Inflammatory macrophage treated with lipopolysaccharide for 4 hours (primary cell): ENCODE measurements around the gene EIF4A3.
"Not testable (repeated sequence)": the region's sequence is repeated elsewhere in the genome, so short reads cannot be mapped to it uniquely, and the experiment has no call there.

Source experiments
- DNase-seq: peaks from one replicate; pipeline ENCODE4 v3.0.0-alpha.2; 2020

EIF4A3 gene

DNA sequence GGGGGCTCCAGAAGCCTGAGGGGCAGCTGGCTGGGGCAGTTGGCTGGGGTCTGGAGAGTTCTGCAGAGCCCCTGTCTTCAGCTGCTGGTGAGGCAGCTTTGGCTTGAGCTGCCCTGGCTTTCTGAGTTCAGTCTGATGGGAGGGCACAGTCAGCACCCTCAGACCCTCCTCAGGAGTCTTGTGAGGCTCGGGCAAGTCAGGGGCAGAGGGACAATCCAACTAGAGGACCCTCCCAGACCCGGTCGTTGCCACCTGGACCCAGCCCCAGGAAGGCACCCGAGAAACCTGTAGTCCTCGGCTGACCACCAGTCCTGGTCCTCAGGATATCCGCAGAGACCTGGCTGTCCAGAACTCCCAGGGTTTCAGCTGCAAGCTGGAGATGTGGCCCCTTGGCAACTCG lies 24.8 kb upstream of the EIF4A3 start:
- no peak for DNase-seq

DNA sequence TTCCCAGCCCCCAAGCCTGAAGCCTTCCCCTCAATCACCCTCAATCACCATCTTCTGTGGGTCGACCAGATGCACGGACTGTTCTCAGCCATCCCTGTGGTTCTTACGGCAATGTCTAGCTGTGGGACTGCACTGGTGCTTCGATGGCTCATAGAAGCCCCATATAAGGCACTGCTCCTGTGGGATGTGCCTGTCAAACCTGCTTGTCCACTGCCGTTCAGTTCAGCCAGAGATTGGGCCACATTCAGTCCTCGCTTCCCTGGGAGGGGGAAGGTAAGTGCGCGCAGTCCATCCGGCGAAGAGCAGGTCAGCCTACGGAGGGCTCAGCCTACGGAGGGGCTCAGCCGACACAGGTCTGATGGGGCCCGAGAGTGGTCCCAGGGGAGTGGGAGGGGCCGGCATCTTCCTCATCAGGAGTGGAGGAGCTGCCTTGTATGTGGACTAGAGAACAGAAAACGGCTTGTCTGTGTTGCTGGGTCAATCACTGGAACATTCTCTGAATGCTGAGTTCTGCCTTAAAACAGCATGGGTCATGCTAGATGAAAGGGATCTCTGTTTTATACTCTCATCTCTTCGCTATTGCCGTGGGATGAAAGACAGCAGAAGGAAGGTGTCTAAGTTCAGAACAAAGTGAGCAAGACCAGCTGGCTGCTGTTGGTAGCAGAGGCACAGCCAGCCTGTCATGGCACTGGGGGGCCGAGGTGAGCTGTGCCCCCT lies 23.0 kb upstream of the EIF4A3 start, which contains the start of gene CARD14:
CARD14 (plus strand) TSS at position 247 of the 717 bp plus-strand sequence. CDS start 11,409 bp downstream, outside the sequence.
- no peak for DNase-seq

DNA sequence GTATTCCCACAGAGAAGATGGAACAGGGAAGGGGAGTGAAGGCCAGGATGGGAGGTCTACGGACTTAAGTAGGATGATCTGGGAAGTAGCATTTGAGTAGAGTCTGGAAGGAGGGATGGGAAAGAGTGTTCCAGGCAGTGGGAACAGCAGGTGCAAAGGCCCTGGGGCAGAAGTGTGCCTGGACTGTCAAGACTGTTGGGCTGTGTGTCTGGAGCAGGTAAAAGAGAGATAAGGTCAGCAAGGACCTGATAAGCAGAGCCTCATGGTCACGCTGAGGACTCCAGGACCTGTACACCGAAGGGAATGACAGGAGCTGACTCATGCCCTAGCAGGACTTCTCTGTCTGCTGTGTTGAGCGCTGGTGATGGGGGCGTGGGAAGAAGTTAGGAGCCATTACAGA lies 22.2 kb upstream of the EIF4A3 start:
- no peak for DNase-seq

DNA sequence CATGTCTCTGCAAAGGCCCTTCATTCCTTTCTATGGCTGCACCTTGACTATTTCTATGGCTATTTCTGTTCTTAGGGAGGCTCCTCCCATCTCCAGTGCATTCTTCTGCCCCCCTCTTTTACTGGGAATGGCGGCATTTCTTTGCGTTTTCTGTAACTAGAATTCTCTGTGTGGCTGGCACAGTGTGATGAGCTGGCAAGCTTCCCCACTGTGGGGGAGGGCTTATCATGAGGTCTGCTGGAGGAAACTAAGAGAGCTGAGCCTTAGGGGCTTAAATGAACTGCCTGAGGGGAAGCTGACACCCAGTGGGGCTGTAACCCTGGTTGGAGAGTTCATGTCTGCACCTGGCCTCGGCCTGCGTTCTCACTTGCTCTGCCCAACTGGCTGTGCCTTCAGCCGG lies 21.4 kb upstream of the EIF4A3 start:
- DNase-seq: no peak

DNA sequence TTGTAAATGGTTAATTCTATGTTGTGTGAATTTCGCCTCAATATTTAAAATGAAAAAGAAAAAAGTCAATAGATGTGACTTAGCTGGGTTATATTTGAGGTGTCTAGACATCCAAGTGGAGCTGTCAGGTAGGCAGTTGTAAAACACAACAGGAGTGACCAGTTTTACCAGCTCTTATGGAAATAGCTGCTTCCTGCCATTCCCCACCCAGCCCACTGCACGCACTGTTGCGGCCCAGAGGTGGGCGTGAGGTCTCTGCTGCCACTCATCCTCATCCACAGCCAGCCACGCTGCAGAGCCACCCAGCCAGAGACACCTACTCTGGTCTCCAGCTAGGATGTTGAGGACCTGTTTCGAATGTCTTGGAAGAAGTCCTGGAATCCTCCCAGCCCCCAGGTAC lies 19.5 kb upstream of the EIF4A3 start:
- no peak for DNase-seq

DNA sequence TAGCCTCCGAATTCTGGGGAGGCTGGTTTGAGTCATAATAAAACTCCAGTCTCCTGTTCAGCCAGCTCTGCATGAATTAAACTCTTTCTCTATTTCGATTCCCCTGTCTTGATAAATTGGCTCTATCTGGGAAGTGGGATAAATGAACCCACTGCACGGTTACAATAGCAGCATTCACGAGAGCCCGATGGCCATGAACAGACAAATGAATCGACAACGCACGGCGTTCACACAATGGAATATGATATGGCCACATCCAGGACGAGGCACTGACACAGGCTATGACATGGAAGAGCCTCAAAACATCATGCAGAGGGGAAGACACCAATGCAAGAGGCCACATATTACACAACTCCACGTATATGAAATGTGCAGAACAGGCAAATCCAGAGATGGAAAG lies 17.3 kb upstream of the EIF4A3 start:
- no peak for DNase-seq

DNA sequence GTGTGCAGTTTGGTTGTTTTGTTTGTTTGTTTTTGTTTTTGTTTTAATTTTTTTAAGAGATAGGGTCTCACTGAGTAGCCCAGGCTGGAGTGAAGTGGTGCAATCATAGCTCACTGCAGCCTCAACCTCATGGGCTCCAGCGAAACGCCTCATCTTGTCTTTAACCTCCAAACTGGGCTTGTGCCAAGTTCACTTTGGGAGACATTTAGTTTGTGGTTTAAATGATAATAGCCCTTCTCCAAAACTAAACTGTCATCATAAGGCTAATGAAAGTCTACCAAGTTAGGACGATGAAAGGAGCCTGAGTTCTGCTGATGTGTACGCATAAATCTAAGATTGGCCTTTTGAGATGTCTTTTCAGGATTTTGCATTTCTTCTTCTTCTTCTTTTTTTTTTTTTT lies 16.4 kb upstream of the EIF4A3 start:
- DNase-seq: no peak

DNA sequence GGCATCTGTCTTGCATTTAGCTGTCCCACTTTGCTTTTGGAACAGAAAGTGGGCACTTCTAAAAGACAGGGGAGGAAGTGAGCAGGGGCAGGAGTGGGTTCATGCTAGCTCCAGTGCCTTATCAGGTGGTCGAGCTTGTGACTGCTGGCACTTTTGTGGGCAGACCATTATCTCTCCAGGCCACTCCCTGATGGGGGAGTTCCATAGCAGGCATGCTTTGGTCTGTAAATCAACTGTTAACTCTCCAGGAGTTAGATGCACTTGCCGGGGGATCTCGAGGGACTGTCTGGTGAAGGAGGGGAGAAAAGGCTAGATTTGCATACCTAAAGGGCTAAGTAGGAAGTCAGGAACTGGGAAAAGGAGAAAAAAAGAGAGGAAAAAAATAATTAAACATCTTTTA lies 13.6 kb upstream of the EIF4A3 start:
- DNase-seq: no peak

DNA sequence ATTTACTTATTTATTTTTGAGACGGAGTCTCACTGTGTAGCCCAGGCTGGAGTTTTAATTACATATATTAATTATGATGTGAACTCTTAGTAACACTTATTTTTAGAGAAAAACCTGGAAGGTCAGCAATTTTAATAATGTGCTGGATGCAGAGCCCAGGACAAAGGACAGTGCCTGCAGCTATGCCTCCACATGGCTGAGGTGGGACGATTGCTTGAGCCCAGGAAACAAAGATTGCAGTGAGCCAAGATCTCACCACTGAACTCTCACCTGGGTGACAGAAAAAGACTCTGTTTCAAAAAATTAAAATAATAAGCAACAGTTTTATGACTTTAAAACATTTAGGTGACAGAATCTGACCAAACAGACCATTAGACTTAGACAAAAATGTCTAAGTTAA lies 11.9 kb upstream of the EIF4A3 start:
- no peak for DNase-seq

DNA sequence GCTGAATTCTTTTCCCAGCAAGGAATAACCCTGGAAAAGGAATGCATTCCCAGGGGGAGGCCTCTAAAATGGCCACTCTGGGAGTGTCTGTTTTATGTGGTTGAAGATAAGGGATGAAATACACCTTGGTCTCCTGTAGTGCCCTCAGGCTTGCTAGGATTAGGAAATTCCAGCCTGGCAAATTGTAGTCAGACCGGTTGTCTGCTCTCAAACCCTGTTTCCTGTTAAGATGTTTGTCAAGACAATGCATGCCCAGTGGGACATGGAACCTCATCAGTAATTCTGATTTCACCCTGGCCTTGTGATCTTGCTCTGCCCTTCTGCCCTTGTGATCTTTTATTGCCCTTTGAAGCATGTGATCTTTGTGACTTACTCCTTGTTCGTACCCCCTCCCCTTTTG lies 8.7 kb upstream of the EIF4A3 start:
- DNase-seq: not testable (repeated sequence)

DNA sequence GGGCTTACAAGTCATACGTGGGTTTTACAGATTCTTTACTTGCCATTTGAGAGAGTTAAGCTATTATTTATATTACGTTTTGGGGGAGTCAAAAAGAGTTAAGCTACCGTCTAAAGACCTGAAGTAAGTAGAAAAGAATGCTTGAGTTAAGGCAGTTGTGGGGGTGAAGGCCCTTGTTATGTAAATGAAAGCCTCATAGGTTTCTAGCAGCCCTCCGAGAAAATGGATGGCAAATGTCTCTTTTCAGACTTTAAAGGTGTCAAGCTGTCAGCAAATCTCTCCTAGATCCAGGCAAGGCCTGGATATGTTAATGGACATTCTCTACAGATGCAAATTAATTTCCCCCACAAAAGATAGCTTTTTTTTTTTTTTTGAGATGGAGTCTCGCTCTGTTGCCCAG lies 7.2 kb upstream of the EIF4A3 start:
- DNase-seq: no peak

DNA sequence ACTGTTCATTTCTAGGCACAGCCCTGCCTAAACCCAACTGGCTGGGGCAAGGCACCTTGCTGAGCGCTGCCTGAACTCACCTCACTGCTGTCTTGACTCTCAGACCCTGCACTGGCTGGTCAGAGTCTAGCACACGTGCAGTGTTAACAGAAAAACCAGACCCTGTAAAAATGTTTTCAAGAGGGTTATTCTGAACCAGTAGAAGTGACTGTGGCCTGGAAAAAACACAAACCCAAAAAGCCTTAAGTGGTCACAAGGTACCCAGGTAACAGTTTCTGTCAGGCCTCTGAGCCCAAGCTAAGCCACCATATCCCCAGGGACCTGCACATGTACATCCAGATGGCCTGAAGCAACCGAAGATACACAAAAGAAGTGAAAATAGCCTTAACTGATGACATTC lies 6.1 kb upstream of the EIF4A3 start:
- no peak for DNase-seq

DNA sequence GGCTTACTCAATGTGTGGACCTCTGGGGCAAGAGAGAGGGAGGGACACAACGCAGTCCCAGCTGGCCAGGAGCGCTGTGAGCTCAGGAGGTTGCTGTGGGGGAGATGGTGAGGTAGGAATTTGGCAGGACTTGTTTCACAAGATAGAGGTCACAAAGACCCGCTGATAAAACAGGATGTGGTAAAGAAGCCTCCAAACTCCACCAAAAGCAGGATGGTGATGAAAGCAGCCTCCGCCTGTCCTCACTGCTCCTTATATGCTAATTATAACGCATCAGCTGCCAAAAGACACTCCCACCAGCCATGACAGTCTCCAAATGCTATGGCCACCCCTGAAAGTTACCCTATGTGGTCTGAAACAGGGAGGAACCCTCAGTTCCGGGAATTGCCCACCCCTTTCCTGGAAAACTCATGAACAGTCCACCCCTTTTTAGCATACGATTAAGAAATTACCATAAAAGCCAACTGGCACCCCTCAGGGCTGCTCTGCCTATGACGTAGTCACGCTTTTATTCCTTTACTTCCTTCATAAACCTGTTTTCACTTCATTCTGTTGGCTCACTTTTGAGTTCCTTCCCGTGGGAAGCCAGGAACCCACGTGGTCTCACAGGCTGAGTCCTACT lies 5.3 kb upstream of the EIF4A3 start:
- DNase-seq: peak; percentile 32

DNA sequence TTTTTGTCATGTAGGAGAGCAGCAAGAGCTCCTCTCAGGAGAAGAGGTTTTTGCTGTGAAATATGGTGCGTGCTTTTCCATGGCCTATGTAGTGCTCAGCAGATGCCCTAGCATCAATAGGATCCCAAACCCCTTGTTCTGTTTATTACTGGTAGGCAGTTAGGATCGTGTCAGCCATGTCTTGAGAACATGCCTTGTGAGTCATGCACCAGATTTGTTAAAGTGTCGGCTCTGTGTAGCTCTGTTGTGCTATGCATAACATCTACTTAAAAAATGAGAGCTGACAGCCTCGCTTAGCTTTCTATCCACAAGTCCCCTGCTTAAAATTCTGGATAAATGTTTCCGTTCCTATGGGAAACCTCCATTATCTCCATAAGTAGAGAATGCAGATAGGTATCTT lies 4.4 kb upstream of the EIF4A3 start:
- no peak for DNase-seq

DNA sequence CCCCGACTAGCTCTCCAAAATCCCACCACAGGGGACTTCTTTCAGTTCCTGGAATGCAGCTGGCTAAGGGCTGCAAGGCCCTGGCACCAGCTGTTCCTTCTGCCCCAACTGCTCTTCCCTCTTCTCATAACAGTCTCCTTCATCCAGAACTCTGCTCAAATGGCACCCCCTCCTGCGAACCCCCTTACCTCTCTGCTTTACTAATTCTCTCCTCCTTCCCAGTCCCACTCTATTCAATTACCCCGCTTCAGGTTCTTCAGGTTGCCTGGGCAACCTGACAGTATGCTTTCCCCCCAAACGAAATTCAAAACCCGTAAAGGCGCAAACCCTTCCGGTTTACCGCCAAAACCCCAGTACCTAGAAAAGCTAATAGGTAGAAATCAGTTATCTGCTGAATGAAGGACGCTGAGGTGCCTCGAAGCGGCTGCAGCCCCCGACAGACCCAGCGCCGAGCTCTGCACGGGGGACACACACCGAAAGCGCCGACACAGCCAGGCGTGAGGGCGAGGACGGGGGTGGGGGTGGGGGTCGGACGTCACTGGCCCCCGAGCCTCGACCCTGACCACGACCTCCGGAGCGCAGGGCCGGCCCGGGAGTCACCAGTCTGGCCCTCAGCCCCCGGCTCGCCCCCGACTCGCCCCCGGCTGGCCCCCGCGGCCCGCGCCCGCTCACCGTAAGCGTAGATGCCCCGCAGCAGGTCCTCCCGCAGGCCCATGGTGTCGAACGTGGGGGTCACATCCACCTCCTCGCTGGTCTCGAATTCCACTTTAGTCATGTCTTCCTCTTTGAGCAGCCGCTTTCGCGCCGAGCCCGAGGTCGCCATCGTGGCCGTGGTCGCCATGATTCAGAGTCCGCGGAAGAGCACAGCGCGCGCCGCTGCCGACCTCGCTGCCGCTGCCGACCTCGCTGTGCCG lies 550 bp downstream of the EIF4A3 start:
- peak; percentile 50 for DNase-seq

DNA sequence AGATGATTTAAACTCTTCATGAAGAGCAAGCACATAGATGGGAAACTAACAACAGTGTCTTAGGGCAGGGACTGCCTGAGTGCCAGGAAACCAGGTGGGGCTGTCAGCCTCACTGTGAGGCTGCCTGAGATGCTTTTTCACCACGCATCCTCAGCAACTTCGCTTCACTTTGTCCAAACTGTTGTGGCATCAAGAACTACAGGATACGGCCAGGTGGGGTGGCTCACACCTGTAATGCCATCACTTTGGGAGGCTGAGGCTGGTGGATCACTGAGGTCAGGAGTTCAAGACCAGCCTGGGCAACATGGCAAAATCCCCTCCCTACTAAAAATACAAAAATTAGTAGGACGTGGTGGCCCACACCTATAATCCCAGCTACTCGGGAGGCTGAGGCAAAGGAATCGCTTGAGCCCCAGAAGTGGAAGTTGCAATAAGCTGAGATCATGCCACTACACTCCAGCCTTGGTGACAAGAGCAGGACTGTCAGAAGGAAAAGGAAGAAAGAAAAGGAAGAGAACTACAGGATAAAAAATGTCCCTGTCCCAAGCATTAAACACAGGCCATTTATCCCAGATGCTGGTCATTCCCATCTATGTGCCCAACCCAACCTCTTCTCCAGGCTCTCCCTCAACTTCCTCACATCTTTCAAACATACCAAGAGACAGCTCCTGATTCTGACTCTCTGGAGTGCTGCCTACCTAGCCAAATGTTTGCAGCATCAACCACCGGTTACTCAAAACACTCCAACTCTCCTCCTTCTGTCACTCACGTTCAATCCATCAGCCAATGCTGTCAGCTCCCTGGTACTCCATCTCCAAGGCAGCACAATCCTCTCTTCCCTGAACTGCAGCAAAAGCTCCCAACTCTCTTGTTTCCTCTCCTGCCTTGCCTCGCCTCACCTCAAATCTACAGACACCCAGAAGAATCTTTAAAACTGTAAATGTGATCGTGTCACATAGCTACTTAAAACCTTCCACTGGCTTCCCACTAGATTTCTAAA lies 1.6 kb downstream of the EIF4A3 start:
- DNase-seq: peak; percentile 8

DNA sequence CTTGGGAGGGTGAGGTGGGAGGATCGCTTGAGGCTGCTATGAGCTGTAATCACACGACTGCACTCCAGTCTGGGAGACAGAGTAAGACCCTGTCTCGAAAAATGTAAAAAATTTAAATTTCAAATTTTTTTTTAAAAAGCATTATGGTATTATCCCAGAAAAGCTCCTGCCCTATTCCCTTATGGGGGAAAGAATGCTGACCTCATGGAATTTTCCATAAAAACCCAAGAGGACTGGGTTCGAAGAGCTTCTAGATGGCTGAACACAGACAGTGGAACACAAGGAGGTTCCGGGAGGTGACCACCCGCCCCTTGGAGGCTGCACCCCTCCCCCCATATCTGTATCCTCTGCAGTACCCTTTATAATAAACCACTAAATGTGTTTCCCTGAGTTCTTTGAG lies 4.0 kb downstream of the EIF4A3 start:
- no peak for DNase-seq

DNA sequence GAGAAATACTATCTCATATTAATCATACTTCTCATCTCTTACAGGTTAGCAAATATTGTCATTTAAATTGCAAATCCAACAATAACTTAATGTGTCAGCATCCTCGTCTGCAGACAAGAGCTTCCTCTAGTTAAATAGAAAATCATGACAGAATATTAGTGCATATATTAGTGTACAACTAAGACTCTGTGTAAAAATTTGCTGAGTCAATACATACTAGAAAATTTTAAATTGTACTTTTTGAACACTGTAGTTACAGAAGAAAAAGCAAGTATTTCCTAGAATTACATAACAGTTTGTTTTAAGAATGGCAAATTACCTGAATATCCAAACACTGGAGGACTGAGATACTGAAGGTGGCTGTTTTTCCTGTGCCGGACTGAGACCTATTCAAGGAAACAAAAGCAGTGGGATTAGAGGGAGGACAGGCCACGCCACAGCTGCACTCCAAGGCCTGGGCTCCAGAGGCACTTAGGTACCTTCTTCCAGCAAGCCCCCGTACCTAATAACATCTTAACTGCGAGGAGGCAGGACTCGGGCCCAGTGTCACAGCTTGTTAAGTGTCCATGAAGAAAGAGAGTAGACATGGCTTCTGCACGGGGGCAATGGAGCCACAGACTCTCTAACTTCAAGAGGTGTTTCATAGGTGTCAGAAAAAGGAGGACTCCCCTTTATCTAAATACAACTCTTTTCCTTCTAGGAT lies 5.3 kb downstream of the EIF4A3 start:
- DNase-seq: no peak

DNA sequence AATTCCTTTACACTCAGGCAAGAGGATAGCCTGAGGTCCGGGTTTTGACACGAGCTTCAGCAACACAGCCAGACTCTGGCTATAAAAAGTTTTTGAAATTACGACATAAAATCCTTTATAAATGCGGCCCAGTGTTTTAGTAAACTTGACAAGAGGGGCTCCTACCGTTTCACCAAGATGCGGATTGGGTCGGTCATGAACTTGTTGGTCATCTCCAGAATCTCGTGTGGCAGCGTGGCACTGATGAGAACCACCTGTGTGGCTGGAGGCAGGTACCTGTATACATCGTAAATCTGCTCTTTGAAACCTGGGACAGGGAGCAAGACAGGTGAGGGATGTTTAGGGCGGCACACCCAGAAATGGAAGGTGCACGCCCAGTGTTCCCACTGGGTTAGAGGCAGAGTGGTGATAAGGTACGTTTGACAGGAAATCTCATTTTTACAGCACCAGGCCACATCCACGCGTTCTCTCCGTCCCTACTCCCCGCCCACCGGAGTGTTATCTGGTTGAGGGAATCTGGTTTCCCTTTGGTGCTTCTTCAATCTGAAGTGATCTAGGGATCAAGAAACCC lies 8.0 kb downstream of the EIF4A3 start:
- no peak for DNase-seq

DNA sequence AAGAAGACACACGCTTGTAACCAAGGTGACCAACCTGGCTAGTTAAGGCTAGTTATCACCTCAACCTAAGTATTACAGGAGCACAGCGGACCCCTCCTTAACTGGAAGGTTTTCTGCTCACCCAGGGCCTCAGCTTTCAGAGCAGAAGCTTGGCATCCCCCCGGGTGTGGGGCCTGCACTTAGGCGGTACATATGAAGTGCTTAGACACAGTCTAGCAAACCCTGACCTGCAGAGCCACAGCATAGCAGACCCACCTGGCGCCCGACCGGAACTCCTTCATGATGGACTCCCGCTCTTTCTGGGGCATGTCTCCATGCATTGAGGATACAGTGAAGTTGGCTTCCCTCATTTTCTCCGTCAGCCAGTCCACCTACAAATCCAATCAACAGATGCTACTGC lies 9.8 kb downstream of the EIF4A3 start:
- no peak for DNase-seq

DNA sequence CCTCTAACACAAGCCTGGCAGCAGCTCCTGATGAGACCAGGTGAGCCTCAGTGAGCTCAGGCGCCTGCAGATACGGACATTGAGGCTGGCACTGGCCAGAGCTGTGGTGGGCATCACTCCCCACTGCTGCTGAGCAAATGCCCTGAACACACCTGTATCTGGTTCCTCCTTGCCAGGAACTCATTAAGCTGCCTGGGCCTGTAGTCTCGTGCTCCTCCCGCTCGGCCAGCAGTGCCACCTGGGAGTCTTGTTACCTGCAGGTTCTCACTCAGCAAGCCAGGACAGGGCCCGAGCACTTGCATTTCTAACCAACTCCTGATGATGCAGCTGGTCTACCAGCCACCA lies 13.3 kb downstream of the EIF4A3 start:
- no peak for DNase-seq
